ENCODE measurements around the gene CAMKV.

Gene CAMKV

DNA sequence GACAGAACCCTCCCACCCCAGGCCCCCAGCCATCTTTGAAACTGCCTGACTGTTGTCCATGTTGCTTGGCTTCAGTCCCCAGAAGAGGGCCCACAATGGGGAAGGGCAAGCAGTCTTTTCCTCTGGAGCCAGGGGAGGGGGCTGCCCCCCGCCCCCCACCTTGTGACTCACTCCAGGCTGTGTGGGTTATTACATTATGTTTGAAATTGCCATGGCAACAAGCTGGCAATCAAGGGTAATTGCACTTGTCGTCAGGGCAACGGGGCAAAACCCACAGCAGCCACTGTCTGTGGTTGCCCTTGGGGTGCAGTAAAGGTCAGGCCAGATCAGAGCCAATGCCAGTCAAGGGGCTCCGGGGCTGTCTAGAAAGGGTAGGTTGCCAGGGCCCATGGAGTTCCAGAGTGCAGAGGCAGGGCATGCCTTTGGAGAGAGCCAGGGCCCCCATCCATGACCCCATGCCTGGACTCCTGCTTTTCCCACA lies 3.1 kb upstream of the CAMKV start:
- no peak for TF ChIP-seq ZC3H10 (CRISPR knock-in tag; IDR thresholded peaks at IDR 0.05)
- TF ChIP-seq CSDC2 (CRISPR knock-in tag; IDR thresholded peaks at IDR 0.05): no peak
- TF ChIP-seq, protein P1, sequence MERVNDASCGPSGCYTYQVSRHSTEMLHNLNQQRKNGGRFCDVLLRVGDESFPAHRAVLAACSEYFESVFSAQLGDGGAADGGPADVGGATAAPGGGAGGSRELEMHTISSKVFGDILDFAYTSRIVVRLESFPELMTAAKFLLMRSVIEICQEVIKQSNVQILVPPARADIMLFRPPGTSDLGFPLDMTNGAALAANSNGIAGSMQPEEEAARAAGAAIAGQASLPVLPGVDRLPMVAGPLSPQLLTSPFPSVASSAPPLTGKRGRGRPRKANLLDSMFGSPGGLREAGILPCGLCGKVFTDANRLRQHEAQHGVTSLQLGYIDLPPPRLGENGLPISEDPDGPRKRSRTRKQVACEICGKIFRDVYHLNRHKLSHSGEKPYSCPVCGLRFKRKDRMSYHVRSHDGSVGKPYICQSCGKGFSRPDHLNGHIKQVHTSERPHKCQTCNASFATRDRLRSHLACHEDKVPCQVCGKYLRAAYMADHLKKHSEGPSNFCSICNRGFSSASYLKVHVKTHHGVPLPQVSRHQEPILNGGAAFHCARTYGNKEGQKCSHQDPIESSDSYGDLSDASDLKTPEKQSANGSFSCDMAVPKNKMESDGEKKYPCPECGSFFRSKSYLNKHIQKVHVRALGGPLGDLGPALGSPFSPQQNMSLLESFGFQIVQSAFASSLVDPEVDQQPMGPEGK (CRISPR knock-in tag; IDR thresholded peaks at IDR 0.05; ENCODE audit: borderline replicate concordance): peak; percentile 42; the same call in 1 of the 2 replicates
- TF ChIP-seq ARNTL (CRISPR knock-in tag; IDR thresholded peaks at IDR 0.05; ENCODE audit: borderline replicate concordance, low read depth): no peak
- TF ChIP-seq RARB (CRISPR knock-in tag; IDR thresholded peaks at IDR 0.05): no peak
- no peak for TF ChIP-seq ZNF70 (CRISPR knock-in tag; IDR thresholded peaks at IDR 0.05)
- TF ChIP-seq TCF4 (CRISPR knock-in tag; IDR thresholded peaks at IDR 0.05; ENCODE audit: borderline replicate concordance): no peak
- ATAC-seq: no peak

DNA sequence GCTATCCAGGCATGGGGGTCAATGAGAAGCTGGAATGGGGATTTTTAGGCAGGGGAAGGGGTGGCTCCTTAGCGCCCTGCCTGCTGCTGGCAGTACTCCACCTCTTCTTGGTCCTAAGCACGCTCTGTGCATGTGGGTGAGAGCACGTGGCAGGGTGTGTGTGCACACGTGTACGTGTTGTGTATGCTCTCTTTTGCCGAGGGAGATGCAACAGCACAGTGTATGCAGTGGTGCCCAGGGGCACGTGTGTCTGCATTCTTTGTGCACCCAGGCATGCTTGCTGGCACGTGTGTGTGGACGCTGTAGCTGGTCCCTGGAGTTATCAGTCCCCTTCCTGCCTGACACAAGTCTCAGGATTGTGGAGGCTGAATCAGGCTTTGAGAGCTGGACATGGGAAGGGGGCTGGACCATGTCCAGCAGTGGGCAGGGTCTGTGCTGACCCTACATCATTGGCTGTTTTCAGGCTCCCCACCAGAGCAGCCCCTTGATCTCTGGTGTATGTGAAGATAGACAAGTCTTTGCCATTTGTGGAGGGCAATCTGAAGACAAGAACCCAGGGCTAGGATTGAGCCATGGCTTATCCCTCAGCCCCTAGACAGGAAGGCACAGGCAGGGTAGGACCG lies 1.9 kb upstream of the CAMKV start:
- no peak for ATAC-seq
- TF ChIP-seq RARB (CRISPR knock-in tag; IDR thresholded peaks at IDR 0.05) (no peak), PPARA (CRISPR knock-in tag; IDR thresholded peaks at IDR 0.05; ENCODE audit: borderline replicate concordance) (no peak), ZC3H10 (CRISPR knock-in tag; IDR thresholded peaks at IDR 0.05) (no peak), BACH2 (CRISPR knock-in tag; IDR thresholded peaks at IDR 0.05; ENCODE audit: borderline replicate concordance) (no peak), ZNF565 (CRISPR knock-in tag; conservative IDR thresholded peaks at IDR 0.05; ENCODE audit: low read depth) (no peak)

DNA sequence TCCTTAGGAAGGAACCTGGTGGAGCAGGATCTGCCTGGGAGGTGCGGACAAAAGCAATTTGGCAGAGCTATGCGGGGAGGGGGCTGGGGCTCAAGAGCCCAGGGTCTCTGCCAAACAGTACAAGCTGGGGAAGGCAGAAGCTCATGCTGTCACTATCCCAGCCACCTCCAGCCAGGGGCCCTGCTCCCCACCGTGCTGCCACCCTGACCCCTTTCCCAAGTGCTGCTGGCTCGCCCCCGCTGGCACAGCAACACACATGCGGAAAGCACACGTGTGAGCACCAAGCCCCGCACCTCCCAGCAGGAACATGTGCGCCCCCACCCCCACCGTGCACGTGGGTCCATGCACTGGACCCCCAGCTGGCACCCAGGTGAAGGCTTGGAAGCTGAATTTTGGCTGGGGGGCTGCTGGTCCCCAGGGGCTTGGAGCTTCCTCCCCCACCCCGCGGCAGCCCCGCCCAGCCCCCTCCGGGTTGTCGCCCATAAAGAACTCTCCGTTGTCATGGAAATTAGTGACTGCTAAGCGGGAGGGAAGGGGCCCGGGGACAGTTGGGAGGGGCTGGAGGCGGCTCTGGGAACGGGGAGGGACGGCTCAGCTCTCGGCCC lies 742 bp downstream of the CAMKV start:
- TF ChIP-seq SNAI2 (CRISPR knock-in tag; IDR thresholded peaks at IDR 0.05) (no peak), ZFP30 (CRISPR knock-in tag; IDR thresholded peaks at IDR 0.05) (no peak), ZNF8 (CRISPR knock-in tag; IDR thresholded peaks at IDR 0.05) (no peak)
- ATAC-seq: no peak

DNA sequence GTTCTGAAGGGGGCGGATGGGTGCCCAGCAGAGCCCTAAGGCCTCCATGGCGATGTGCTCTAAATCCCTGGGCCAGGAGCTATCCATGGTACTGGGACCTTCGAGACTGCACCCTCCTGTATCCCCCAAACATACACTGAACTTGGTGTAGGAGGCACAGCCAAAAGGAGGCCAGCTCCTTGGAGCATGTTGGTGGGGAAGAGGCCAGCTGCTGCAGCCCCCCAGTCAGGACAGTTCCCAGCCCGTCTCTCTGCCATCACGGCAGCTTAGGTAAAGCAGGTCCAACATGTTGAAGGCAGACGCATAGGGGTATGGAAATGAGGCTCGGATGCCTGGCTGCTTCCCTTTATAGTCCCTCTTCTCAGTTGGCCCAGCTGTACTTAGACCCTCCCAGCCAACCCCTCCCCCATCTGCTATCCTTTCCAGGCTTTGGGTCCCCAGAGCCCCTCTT lies 1.8 kb downstream of the CAMKV start:
- peak; percentile 39 for ATAC-seq
- no peak for TF ChIP-seq ZFP3 (CRISPR knock-in tag; IDR thresholded peaks at IDR 0.05)
- no peak for TF ChIP-seq PPARA (CRISPR knock-in tag; IDR thresholded peaks at IDR 0.05; ENCODE audit: borderline replicate concordance)
- TF ChIP-seq, protein P2, sequence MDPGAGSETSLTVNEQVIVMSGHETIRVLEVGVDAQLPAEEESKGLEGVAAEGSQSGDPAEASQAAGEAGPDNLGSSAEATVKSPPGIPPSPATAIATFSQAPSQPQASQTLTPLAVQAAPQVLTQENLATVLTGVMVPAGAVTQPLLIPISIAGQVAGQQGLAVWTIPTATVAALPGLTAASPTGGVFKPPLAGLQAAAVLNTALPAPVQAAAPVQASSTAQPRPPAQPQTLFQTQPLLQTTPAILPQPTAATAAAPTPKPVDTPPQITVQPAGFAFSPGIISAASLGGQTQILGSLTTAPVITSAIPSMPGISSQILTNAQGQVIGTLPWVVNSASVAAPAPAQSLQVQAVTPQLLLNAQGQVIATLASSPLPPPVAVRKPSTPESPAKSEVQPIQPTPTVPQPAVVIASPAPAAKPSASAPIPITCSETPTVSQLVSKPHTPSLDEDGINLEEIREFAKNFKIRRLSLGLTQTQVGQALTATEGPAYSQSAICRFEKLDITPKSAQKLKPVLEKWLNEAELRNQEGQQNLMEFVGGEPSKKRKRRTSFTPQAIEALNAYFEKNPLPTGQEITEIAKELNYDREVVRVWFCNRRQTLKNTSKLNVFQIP (CRISPR knock-in tag; IDR thresholded peaks at IDR 0.05; ENCODE audit: borderline replicate concordance, low read depth): no peak
- no peak for TF ChIP-seq GLIS3 (CRISPR knock-in tag; IDR thresholded peaks at IDR 0.05)
- TF ChIP-seq ZC3H10 (CRISPR knock-in tag; IDR thresholded peaks at IDR 0.05): no peak
- no peak for TF ChIP-seq ARNTL (CRISPR knock-in tag; IDR thresholded peaks at IDR 0.05; ENCODE audit: borderline replicate concordance, low read depth)
- TF ChIP-seq, protein P3, sequence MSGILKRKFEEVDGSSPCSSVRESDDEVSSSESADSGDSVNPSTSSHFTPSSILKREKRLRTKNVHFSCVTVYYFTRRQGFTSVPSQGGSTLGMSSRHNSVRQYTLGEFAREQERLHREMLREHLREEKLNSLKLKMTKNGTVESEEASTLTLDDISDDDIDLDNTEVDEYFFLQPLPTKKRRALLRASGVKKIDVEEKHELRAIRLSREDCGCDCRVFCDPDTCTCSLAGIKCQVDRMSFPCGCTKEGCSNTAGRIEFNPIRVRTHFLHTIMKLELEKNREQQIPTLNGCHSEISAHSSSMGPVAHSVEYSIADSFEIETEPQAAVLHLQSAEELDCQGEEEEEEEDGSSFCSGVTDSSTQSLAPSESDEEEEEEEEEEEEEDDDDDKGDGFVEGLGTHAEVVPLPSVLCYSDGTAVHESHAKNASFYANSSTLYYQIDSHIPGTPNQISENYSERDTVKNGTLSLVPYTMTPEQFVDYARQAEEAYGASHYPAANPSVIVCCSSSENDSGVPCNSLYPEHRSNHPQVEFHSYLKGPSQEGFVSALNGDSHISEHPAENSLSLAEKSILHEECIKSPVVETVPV (CRISPR knock-in tag; IDR thresholded peaks at IDR 0.05): no peak
- TF ChIP-seq ESRRG (CRISPR knock-in tag; IDR thresholded peaks at IDR 0.05): no peak
- no peak for TF ChIP-seq OSR1 (CRISPR knock-in tag; IDR thresholded peaks at IDR 0.05)
- TF ChIP-seq, protein P4, sequence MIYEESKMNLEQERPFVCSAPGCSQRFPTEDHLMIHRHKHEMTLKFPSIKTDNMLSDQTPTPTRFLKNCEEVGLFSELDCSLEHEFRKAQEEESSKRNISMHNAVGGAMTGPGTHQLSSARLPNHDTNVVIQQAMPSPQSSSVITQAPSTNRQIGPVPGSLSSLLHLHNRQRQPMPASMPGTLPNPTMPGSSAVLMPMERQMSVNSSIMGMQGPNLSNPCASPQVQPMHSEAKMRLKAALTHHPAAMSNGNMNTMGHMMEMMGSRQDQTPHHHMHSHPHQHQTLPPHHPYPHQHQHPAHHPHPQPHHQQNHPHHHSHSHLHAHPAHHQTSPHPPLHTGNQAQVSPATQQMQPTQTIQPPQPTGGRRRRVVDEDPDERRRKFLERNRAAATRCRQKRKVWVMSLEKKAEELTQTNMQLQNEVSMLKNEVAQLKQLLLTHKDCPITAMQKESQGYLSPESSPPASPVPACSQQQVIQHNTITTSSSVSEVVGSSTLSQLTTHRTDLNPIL (CRISPR knock-in tag; IDR thresholded peaks at IDR 0.05; ENCODE audit: low read depth): no peak
- TF ChIP-seq ZFP30 (CRISPR knock-in tag; IDR thresholded peaks at IDR 0.05): no peak

DNA sequence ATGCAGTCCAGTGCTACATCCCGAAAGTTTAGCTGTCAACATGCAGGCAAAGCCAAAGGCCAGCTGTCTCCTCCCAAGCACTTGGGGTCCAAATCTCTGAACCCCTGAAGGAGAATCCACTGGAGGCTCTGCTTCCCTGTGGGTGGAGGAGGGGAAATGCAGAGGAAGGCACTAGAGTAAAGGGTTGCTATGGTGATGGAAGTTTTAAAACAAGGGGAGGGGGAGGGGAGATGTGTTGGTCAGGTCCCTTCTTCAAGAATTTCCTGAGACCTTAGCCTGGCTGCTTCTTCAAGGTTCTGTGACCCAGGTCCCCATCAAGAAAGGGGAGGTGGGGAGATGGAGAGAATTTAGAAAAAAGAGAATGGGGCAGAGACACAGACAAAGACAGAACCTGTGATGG lies 2.3 kb downstream of the CAMKV start:
- no peak for ATAC-seq
- no peak for TF ChIP-seq TCF4 (CRISPR knock-in tag; IDR thresholded peaks at IDR 0.05; ENCODE audit: borderline replicate concordance)
- TF ChIP-seq, protein P4 (CRISPR knock-in tag; IDR thresholded peaks at IDR 0.05; ENCODE audit: low read depth): no peak
- no peak for TF ChIP-seq ZNF565 (CRISPR knock-in tag; conservative IDR thresholded peaks at IDR 0.05; ENCODE audit: low read depth)
- no peak for TF ChIP-seq OSR1 (CRISPR knock-in tag; IDR thresholded peaks at IDR 0.05)
- no peak for TF ChIP-seq SNAI2 (CRISPR knock-in tag; IDR thresholded peaks at IDR 0.05)
- no peak for TF ChIP-seq ZFP30 (CRISPR knock-in tag; IDR thresholded peaks at IDR 0.05)
- no peak for TF ChIP-seq ZNF8 (CRISPR knock-in tag; IDR thresholded peaks at IDR 0.05)
- TF ChIP-seq PPARA (CRISPR knock-in tag; IDR thresholded peaks at IDR 0.05; ENCODE audit: borderline replicate concordance): no peak
- TF ChIP-seq, protein P2 (CRISPR knock-in tag; IDR thresholded peaks at IDR 0.05; ENCODE audit: borderline replicate concordance, low read depth): no peak
